NK-92 (cell line): ENCODE measurements around the gene HSDL2.
"Not testable (repeated sequence)": the region's sequence is repeated elsewhere in the genome, so short reads cannot be mapped to it uniquely, and the experiment has no call there.

Experiments used
- DNase-seq: peaks from one replicate; lab custom pipeline; 2025; ENCODE audit not compliant: unreplicated experiment; lab: John Stamatoyannopoulos, UW

HSDL2 gene

DNA sequence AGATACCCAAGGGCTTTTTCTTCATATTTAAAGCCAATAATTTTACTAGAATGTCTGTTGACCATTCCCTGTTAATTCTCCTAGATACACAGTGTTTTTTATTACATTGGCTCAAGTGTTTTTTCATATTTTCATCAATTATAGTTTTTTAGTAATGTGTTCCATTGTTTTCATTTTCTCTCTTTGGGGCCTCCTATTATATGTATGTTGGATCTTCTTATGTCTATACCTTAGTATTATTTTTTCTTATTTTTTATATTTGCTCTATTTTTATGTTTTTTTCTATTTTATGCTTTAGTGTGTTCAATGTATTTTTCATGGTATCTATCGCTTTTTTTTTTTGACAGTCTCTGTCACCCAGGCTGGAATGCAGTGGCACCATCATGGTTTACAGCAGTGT is 114.2 kb downstream of the HSDL2 start:
- no peak for DNase-seq

GRCh38 chr9:112495614-112496013 is 115.7 kb downstream of the HSDL2 start:
- DNase-seq: no peak

GRCh38 chr9:112496074-112496722 is 116.3 kb downstream of the HSDL2 start:
- DNase-seq: no peak

DNA sequence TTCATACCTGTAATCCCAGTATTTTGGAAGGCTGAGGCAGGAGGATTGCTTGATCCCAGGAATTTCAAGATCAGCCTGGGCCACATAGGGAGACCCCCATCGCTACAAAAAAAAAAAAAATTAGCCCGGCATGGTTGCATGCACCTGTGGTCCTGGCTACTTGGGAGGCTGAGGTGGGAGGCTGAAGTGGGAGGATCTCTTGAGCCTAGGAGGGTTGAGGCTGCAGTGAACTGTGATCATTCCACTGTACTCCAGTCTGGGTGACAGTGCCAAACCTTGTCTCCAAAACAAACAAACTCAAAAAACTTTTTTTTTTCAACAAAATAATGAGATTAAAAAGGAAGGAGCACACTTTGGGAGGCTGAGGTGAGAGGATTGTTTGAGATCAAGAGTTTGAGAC is 120.9 kb downstream of the HSDL2 start:
- DNase-seq: no peak

- no peak for DNase-seq
Observed at GRCh38 chr9:112501287-112501686, 121.4 kb downstream of the HSDL2 start.

DNA sequence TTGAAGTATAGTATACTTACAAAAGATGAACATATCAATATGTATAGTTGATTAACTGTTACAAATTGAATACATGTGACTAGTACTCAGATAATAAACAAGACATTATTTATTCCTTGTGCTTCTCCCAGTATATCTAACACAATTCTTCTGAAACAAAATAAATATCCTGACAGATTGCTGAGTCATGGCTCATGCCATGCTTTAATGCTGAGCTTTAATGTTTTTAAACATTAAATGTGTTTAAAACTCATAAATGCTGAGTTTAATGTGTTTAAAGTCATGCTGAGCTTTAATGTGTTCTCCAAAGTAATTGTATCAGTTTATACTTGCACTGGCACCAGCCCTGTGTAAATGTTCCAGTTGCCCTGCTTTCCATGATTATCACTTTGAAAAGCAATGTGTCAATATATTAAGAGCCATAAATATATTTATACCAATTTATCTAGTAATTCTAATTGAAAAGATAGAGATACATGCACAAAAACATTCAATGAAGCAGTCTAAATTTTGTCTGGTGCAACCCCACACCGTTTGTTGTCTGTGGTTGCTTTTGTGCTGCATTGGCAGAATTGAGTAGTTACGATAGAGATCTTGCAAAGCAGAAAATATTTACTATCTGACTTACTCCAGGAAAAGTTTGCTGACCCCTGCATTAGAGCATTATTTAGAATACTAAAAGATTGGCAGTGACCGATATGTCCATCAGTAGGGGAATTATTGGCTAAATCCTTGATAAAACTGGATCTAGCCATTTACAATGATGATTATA is 122.5 kb downstream of the HSDL2 start:
- DNase-seq: no peak

GRCh38 chr9:112503170-112503569 is 123.3 kb downstream of the HSDL2 start:
- no peak for DNase-seq

- DNase-seq: no peak
Observed at GRCh38 chr9:112505086-112505485, 125.2 kb downstream of the HSDL2 start.

GRCh38 chr9:112505607-112506006 is 125.7 kb downstream of the HSDL2 start:
- no peak for DNase-seq

DNA sequence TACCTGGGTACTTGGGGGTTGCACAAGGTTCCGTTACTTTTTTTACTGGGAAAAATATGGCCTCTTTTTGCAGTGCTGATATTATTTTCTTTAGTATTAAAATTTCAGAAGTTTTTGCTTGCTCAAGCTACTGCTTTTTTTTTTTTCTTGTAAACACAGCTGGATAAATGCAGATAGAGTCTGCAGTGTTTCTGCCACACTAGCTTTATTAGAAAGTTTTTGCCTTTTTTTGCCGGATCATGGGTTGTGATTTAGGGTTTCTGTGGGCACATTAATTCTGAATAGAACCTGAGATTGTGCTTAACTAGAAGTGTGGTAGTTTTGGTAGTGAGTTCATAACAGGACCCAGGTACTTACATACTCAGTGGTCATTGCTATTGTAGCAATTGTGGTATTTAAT is 126.7 kb downstream of the HSDL2 start:
- no peak for DNase-seq

DNA sequence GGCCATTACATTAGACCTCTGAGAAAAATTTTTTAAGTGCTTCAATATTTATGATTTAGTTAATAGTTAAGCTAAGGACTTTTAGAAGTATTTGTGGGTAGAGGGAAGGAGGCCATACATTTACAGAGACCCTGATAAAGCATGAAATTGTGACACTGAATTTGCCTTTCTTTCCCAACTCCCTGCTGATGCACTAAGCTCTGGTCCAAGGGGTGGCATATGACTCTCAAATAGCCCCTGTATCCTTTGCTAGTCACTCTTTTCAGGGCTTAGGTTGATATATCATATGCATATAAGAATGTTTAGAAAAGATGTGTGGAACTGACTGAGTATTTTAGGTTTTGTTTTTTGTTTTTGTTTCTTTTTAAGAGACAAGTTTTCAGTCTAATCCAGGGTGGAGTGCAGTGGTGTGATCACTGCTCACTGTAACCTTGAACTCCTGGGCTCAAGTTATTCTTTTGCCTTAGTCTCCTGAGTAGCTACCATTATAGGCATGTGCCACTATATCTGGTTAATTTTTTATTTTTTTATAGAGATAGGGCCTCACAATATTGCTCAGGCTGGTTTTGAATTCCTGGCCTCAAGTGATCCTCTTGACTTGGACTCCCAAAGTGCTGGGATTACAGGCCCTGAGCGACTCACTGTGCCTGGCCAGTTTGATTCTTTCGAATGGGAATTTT is 127.2 kb downstream of the HSDL2 start:
- no peak for DNase-seq

GRCh38 chr9:112508377-112508776 is 128.5 kb downstream of the HSDL2 start:
- no peak for DNase-seq

DNA sequence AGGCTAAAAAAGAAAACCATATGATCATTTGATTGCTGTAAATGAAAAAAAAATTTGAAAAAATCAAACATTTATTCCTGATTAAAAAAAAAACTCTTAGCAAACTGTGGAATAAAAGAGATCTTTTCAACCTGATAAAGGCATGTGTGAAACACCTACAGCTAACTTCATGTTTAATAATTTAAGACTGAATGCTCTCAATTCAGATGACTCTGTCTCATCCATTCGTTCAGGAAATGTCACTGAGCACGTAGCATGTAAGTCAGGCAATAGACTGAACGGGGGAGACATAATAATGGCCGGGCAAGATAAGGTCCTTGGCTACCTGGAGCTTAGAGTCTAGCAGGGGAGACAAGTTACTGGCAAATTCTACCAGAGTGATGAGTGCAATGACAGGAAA is 132.5 kb downstream of the HSDL2 start:
- DNase-seq: not testable (repeated sequence)

DNA sequence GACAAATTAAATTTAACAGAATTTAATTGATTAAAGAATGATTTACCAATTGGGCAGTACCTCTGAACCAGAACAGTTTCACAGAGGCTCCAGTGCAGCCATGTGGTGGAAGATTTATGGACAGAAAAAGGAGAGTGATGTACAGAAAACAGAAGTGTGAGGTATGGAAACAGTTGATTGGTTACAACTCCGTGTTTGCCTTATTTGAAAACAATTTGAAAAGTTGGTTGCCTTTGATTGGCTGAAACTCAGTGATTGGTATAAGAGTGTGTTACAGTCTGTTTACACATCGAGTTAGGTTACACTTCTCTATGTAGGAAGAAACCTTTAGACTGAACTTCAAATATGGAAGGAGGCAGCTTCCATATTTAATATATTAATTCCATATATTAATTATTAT is 136.9 kb downstream of the HSDL2 start:
- no peak for DNase-seq

GRCh38 chr9:112520069-112520468 is 140.2 kb downstream of the HSDL2 start:
- DNase-seq: no peak

GRCh38 chr9:112520656-112521055 is 140.7 kb downstream of the HSDL2 start:
- no peak for DNase-seq
